ENCODE measurements around the gene NES.
A peak's percentile ranks its signal among the peaks of the same experiment; 100 is the strongest.

Gene NES

GRCh38 chr1:156676820-156677615, at the start of gene NES:
TSS of gene NES (minus strand) at chr1:156677407. CDS start at chr1:156677264, 143 bp downstream.
- intact Hi-C loops (cut with DNase I; ENCODE audit: low total_unique reads) = no loop called here
- H3K27ac ChIP-seq = peak within 1 kb of the TSS; percentile 57 to 62
- TF ChIP-seq CTCF (IDR thresholded peaks at IDR 0.05) = no peak
- H3K9me3 ChIP-seq = no peaks in the 10 kb centered on the region
- DNase-seq = peak; percentile 58 to 82
- H3K36me3 ChIP-seq = peaks cover 0 to 13% (median 0%) of the 10 kb centered on the region in 3 donors
- H3K27me3 ChIP-seq = peaks cover 0 to 46% of the 10 kb centered on the region in 2 donors
- H3K4me3 ChIP-seq = peak within 1 kb of the TSS; percentile 48 to 57
- H3K4me1 ChIP-seq = peaks cover 0 to 41% (median 29%) of the 10 kb centered on the region in 4 donors

- peak overlapping the region; percentile 65 for H3K4me3 ChIP-seq
Measured at GRCh38 chr1:156726549-156727226, 49.5 kb upstream of the NES start.

GRCh38 chr1:156725683-156726280, 48.6 kb upstream of the NES start:
- Histone ChIP-seq H3K27ac (peak overlapping the region in 1 of 2 donors; percentile 44), H3K9me3 (no peaks in the 10 kb centered on the region), H3K36me3 (peaks cover 30 to 43% (median 40%) of the 10 kb centered on the region in 3 donors), H3K4me3 (peak overlapping the region; percentile 65), H3K4me1 (peaks cover 0 to 48% (median 40%) of the 10 kb centered on the region in 4 donors), H3K27me3 (no peaks in the 10 kb centered on the region)
- TF ChIP-seq CTCF (IDR thresholded peaks at IDR 0.05) = peak; percentile 92 to 97
- peak; percentile 86 to 93 for DNase-seq
- intact Hi-C loops (cut with DNase I; ENCODE audit: low total_unique reads) = loop anchor here (2.0 kb wide), 1 partner anchor 33 kb away; no protein-coding TSS in a partner anchor

More at GRCh38 chr1:156726549-156727226, 49.5 kb upstream of the NES start:
- Histone ChIP-seq H3K27me3 (no peaks in the 10 kb centered on the region), H3K27ac (peak overlapping the region in 1 of 2 donors; percentile 99), H3K4me1 (peaks cover 0 to 48% (median 40%) of the 10 kb centered on the region in 4 donors), H3K9me3 (no peaks in the 10 kb centered on the region), H3K36me3 (peaks cover 26 to 34% (median 33%) of the 10 kb centered on the region in 3 donors)
- intact Hi-C loops (cut with DNase I; ENCODE audit: low total_unique reads) = no loop called here
- DNase-seq = peak in 1 of 2 donors; percentile 57
- TF ChIP-seq CTCF (IDR thresholded peaks at IDR 0.05) = peak; percentile 24 to 29

GRCh38 chr1:156721535-156721934, 44.3 kb upstream of the NES start:
- H3K27me3 ChIP-seq = no peaks in the 10 kb centered on the region
- no peaks in the 10 kb centered on the region for H3K9me3 ChIP-seq
- no peak overlapping the region for H3K27ac ChIP-seq
- H3K36me3 ChIP-seq = peaks cover 30 to 55% (median 46%) of the 10 kb centered on the region in 3 donors
- intact Hi-C loops (cut with DNase I; ENCODE audit: low total_unique reads) = no loop called here
- peaks cover 0 to 26% (median 22%) of the 10 kb centered on the region in 4 donors for H3K4me1 ChIP-seq
- H3K4me3 ChIP-seq = no peak overlapping the region
- TF ChIP-seq CTCF (IDR thresholded peaks at IDR 0.05) = no peak
- DNase-seq = no peak

GRCh38 chr1:156721131-156721530, 43.9 kb upstream of the NES start:
- H3K9me3 ChIP-seq = no peaks in the 10 kb centered on the region
- peaks cover 30 to 55% (median 46%) of the 10 kb centered on the region in 3 donors for H3K36me3 ChIP-seq
- peaks cover 0 to 22% (median 18%) of the 10 kb centered on the region in 4 donors for H3K4me1 ChIP-seq
- no peak overlapping the region for H3K27ac ChIP-seq
- no peak overlapping the region for H3K4me3 ChIP-seq
- intact Hi-C loops (cut with DNase I; ENCODE audit: low total_unique reads) = no loop called here
- DNase-seq = no peak
- H3K27me3 ChIP-seq = no peaks in the 10 kb centered on the region
- TF ChIP-seq CTCF (IDR thresholded peaks at IDR 0.05) = no peak
